Kidney (tissue), 14 donors: ENCODE results near the gene UMOD. TPM values are rescaled to one million over a fixed set of nuclear protein-coding genes. Genes with fewer than 3 reads are reported as not detected.

Experiments used
- DNase-seq, 5 donors: peaks; one replicate each; pipeline ENCODE4 v3.0.0-alpha.2; 2013 to 2020
- FAIRE-seq: peaks from 2 replicates; lab custom pipeline; 2012; peaks lifted over from hg19 to GRCh38; lab: Jason Lieb, UNC
- H3K27ac ChIP-seq, 2 donors: one replicate each; pipeline ENCODE4 v1.7.0; 2013; ENCODE audit warnings: low read depth in 2 of 2, low read length in 2 of 2, inconsistent platforms in 1 of 2
- H3K27me3 ChIP-seq: one replicate; pipeline ENCODE4 v1.7.1; 2013; ENCODE audit warnings: low read length, inconsistent platforms; ENCODE audit not compliant: control insufficient read depth, insufficient read depth
- H3K36me3 ChIP-seq, 3 donors: one replicate each; pipeline versions ENCODE4 v1.7.0 to v1.7.1; 2013; ENCODE audit warnings: low read length in 3 of 3, control low read depth in 1 of 3, inconsistent platforms in 1 of 3; ENCODE audit not compliant: insufficient read depth in 3 of 3, control insufficient read depth in 2 of 3
- H3K4me1 ChIP-seq, 3 donors: one replicate each; pipeline versions ENCODE4 v1.7.0 to v1.7.1; 2013; ENCODE audit warnings: low read length in 3 of 3, inconsistent platforms in 1 of 3, low read depth in 1 of 3; ENCODE audit not compliant: control insufficient read depth in 2 of 3, insufficient read depth in 2 of 3
- H3K4me3 ChIP-seq, 3 donors: one replicate each; pipeline versions ENCODE4 v1.7.0 to v1.8.1; 2013; ENCODE audit warnings: low read length in 3 of 3, control low read depth in 1 of 3, inconsistent platforms in 1 of 3
- H3K9ac ChIP-seq, 3 donors: one replicate each; pipeline versions ENCODE4 v1.7.0 to v1.7.1; 2013; ENCODE audit warnings: low read length in 3 of 3, control low read depth in 1 of 3, inconsistent platforms in 1 of 3
- H3K9me3 ChIP-seq, 3 donors: one replicate each; pipeline versions ENCODE4 v1.7.0 to v1.7.1; 2013; ENCODE audit warnings: low read length in 3 of 3, control low read depth in 1 of 3, inconsistent platforms in 1 of 3; ENCODE audit not compliant: control insufficient read depth in 2 of 3, insufficient read depth in 1 of 3
- intact Hi-C: fragments of 100-400 bp; cut with DNase I; formaldehyde crosslinking; loops from one replicate; pipeline ENCODE4 v1.11.1; 2022
- polyA plus RNA-seq: library from polyadenylated mRNA; stranded (reverse); fragments of 350-450 nt; fragmentation: Illumina TruSeq; extraction: RNeasy Lipid Tissue Mini Kit (QIAGEN cat#74804); gene quantifications from one replicate; pipeline ENCODE4 v1.2.3, GENCODE V29; 2014; ENCODE audit warnings: low read depth, low replicate concordance; ENCODE audit not compliant: insufficient read depth
- total RNA-seq: library from RNA; stranded (reverse); fragmentation: NEBNext Ultra II Directional; extraction: Animal tissue kit (Norgen Biotek cat#: 25700); gene quantifications from one replicate; pipeline ENCODE4 v1.2.1, GENCODE V29; 2021
- TF ChIP-seq, protein P1 (sequence below): IDR thresholded peaks from 3 replicates; pipeline ENCODE4 v1.5.1; 2012; ENCODE audit warnings: mild to moderate bottlenecking, moderate library complexity, borderline replicate concordance; ENCODE audit not compliant: insufficient read depth; ENCODE audit errors: extremely low read depth
- donor health status: control.
- donor health status: control.
- donor health status: control.
- donor health status: control.
- donor health status: control.
- donor health status: DM: yes; HTN: yes; CAD: no.
- donor health status: Normal renal cell carcinoma (clear cell type).

Gene UMOD
- total and polyA plus RNA-seq, 2 donors from 2014 or later, result 65.7 to 4,168 TPM

DNA sequence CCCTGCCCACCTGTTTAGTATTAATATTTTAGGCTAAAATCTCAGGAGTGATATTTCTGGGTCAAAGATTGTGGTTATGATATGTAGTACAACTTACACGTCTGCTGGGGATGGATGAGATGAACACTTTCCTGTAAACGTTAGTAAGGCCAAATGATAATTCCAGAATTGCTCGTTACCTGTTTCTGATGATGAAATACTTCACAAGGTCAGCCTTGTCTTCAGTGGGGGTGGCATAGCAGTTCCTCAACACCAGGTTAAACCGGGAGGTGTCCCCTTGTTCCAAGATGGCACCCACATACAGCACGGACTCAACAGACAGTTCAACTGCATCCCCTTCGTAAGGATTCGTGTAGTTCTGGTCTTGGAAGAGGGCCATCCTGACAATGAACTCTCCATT, 34.5 kb downstream of the UMOD start:
- no peaks in the 10 kb centered on the region for H3K36me3 ChIP-seq
- no peak overlapping the region for H3K9ac ChIP-seq
- no peaks in the 10 kb centered on the region for H3K9me3 ChIP-seq
- intact Hi-C loops, result no loop called here
- H3K27ac ChIP-seq, result no peak overlapping the region
- TF ChIP-seq, protein P1, sequence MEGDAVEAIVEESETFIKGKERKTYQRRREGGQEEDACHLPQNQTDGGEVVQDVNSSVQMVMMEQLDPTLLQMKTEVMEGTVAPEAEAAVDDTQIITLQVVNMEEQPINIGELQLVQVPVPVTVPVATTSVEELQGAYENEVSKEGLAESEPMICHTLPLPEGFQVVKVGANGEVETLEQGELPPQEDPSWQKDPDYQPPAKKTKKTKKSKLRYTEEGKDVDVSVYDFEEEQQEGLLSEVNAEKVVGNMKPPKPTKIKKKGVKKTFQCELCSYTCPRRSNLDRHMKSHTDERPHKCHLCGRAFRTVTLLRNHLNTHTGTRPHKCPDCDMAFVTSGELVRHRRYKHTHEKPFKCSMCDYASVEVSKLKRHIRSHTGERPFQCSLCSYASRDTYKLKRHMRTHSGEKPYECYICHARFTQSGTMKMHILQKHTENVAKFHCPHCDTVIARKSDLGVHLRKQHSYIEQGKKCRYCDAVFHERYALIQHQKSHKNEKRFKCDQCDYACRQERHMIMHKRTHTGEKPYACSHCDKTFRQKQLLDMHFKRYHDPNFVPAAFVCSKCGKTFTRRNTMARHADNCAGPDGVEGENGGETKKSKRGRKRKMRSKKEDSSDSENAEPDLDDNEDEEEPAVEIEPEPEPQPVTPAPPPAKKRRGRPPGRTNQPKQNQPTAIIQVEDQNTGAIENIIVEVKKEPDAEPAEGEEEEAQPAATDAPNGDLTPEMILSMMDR, result no peak
- H3K4me3 ChIP-seq, result no peak overlapping the region
- FAIRE-seq (no peak), DNase-seq (no peak)
- no peaks in the 10 kb centered on the region for H3K4me1 ChIP-seq
- H3K27me3 ChIP-seq, result no peaks in the 10 kb centered on the region

GRCh38 chr16:20317117-20317516, 35.4 kb downstream of the UMOD start:
- Histone ChIP-seq H3K4me1 (no peaks in the 10 kb centered on the region), H3K36me3 (no peaks in the 10 kb centered on the region), H3K27me3 (no peaks in the 10 kb centered on the region), H3K27ac (no peak overlapping the region), H3K9me3 (no peaks in the 10 kb centered on the region), H3K4me3 (no peak overlapping the region), H3K9ac (no peak overlapping the region)
- DNase-seq, result no peak
- FAIRE-seq, result no peak
- intact Hi-C loops, result no loop called here
- TF ChIP-seq, protein P1, result no peak

- Histone ChIP-seq H3K9me3 (no peaks in the 10 kb centered on the region), H3K4me1 (no peaks in the 10 kb centered on the region), H3K27me3 (no peaks in the 10 kb centered on the region), H3K27ac (no peak overlapping the region), H3K36me3 (no peaks in the 10 kb centered on the region), H3K9ac (no peak overlapping the region), H3K4me3 (no peak overlapping the region)
- FAIRE-seq (no peak), DNase-seq (no peak)
- intact Hi-C loops, result no loop called here
- TF ChIP-seq, protein P1, result no peak
Observed at GRCh38 chr16:20316715-20317114, 35.8 kb downstream of the UMOD start.

GRCh38 chr16:20315764-20316163, 36.8 kb downstream of the UMOD start:
- intact Hi-C loops, result no loop called here
- no peak overlapping the region for H3K4me3 ChIP-seq
- H3K27me3 ChIP-seq, result no peaks in the 10 kb centered on the region
- no peaks in the 10 kb centered on the region for H3K36me3 ChIP-seq
- no peaks in the 10 kb centered on the region for H3K9me3 ChIP-seq
- DNase-seq (no peak), FAIRE-seq (no peak)
- H3K9ac ChIP-seq, result no peak overlapping the region
- no peak overlapping the region for H3K27ac ChIP-seq
- TF ChIP-seq, protein P1, result no peak
- no peaks in the 10 kb centered on the region for H3K4me1 ChIP-seq
